ENCODE results near the gene SHISAL1.
A peak's percentile ranks its signal among the peaks of the same experiment; 100 is the strongest.

SHISAL1 gene

GRCh38 chr22:44211946-44212930 lies 100.5 kb downstream of the SHISAL1 start:
- H3K9me3 Mint-ChIP-seq = peaks cover 24% of the 10 kb centered on the region
- no peak overlapping the region for H3K27ac Mint-ChIP-seq
- DNase-seq = no peak
- no peak overlapping the region for H3K4me3 Mint-ChIP-seq
- TF ChIP-seq, protein P1, sequence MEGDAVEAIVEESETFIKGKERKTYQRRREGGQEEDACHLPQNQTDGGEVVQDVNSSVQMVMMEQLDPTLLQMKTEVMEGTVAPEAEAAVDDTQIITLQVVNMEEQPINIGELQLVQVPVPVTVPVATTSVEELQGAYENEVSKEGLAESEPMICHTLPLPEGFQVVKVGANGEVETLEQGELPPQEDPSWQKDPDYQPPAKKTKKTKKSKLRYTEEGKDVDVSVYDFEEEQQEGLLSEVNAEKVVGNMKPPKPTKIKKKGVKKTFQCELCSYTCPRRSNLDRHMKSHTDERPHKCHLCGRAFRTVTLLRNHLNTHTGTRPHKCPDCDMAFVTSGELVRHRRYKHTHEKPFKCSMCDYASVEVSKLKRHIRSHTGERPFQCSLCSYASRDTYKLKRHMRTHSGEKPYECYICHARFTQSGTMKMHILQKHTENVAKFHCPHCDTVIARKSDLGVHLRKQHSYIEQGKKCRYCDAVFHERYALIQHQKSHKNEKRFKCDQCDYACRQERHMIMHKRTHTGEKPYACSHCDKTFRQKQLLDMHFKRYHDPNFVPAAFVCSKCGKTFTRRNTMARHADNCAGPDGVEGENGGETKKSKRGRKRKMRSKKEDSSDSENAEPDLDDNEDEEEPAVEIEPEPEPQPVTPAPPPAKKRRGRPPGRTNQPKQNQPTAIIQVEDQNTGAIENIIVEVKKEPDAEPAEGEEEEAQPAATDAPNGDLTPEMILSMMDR (IDR thresholded peaks at IDR 0.05) = no peak
- no peaks in the 10 kb centered on the region for H3K36me3 Mint-ChIP-seq (ENCODE audit: low read depth)
- H3K4me1 Mint-ChIP-seq = peaks cover 19% of the 10 kb centered on the region
- H3K27me3 Mint-ChIP-seq (ENCODE audit: low read depth, poor library complexity) = peaks cover 8% of the 10 kb centered on the region

DNA sequence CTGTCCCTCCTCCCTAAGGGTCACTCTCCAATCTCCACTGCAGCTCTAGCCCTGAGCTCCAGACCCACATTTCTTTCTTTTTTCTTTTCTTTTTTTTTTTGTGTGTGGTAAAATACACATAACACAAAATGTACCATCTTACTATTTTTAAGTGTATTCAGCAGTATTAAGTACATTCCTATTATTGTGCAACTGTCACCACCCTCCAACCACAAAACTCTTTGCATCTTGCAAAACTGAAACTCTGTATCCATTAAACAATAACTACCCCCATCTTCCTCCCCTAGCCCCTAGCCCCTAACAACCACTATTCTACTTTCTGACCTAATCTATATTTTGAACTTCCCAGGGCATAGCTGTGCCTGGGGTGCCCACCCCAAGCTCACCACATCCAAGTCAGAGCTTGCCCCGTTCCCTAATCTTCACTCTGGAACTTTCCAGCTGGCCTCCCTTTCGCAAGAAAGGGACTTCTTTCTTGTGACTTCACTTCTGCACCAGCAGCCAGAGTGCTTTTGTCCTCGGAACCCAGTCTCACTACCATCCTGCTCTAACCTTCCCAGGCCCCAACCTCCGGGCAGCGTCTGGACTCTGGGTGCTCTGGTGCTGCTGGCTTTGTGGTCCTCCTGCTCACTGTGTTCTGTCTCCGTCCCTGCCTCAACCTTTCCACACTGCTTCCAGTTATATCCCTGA lies 101.3 kb downstream of the SHISAL1 start:
- Mint-ChIP-seq H3K9me3 (peaks cover 21% of the 10 kb centered on the region), H3K27me3 (ENCODE audit: low read depth, poor library complexity) (peaks cover 6% of the 10 kb centered on the region), H3K36me3 (ENCODE audit: low read depth) (no peaks in the 10 kb centered on the region), H3K4me3 (no peak overlapping the region), H3K4me1 (peaks cover 19% of the 10 kb centered on the region), H3K27ac (no peak overlapping the region)
- TF ChIP-seq, protein P1 (IDR thresholded peaks at IDR 0.05) = no peak
- DNase-seq = no peak

- Mint-ChIP-seq H3K27ac (no peak overlapping the region), H3K9me3 (peaks cover 16% of the 10 kb centered on the region), H3K4me3 (no peak overlapping the region), H3K27me3 (ENCODE audit: low read depth, poor library complexity) (peaks cover 6% of the 10 kb centered on the region), H3K36me3 (ENCODE audit: low read depth) (no peaks in the 10 kb centered on the region), H3K4me1 (peaks cover 19% of the 10 kb centered on the region)
- DNase-seq = no peak
- TF ChIP-seq, protein P1 (IDR thresholded peaks at IDR 0.05) = no peak
Observed at GRCh38 chr22:44210722-44211121, 102.0 kb downstream of the SHISAL1 start.

DNA sequence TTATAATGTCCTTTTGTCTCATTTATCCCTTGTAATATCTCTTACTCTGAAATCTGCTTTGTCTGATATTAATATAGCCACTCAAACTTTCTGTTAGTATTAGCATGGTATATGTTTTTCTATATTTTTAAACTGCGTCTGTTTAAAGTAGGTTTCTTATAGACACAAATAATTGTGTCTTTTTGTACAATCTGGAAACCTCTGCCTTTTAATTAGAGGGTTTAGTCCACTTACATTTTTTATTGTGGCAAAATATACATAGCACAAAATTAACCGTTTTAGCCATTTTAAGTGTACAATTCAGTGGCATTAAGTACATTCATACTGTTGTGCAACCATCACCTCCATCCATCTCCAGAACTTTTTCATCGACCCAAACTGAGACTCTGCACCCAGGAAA lies 103.4 kb downstream of the SHISAL1 start:
- peaks cover 6% of the 10 kb centered on the region for H3K27me3 Mint-ChIP-seq (ENCODE audit: low read depth, poor library complexity)
- DNase-seq = no peak
- H3K27ac Mint-ChIP-seq = no peak overlapping the region
- TF ChIP-seq, protein P1 (IDR thresholded peaks at IDR 0.05) = no peak
- H3K9me3 Mint-ChIP-seq = peaks cover 16% of the 10 kb centered on the region
- no peaks in the 10 kb centered on the region for H3K36me3 Mint-ChIP-seq (ENCODE audit: low read depth)
- H3K4me3 Mint-ChIP-seq = no peak overlapping the region
- H3K4me1 Mint-ChIP-seq = peaks cover 19% of the 10 kb centered on the region

DNA sequence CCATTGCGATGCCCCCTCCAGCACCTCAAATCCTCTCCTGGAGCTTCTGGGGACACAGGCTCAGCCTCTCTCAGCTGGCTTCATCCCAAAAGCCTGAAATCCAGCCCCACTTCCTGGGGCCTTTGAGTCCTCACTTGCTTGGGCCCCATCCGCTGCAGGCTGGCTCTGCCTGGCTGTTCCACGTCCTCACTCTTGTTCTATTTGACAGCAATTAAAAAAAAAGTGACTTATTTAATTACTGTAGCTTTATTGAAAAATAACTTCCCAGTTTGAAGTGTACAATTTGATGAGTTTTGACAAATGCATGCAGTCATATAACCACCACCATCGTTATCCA lies 104.8 kb downstream of the SHISAL1 start:
- no peak overlapping the region for H3K4me3 Mint-ChIP-seq
- H3K9me3 Mint-ChIP-seq = peaks cover 16% of the 10 kb centered on the region
- no peak for DNase-seq
- H3K4me1 Mint-ChIP-seq = peaks cover 21% of the 10 kb centered on the region
- H3K36me3 Mint-ChIP-seq (ENCODE audit: low read depth) = no peaks in the 10 kb centered on the region
- TF ChIP-seq, protein P1 (IDR thresholded peaks at IDR 0.05) = no peak
- peaks cover 10% of the 10 kb centered on the region for H3K27me3 Mint-ChIP-seq (ENCODE audit: low read depth, poor library complexity)
- peak overlapping the region; percentile 45 for H3K27ac Mint-ChIP-seq

Measured in nephron progenitor cell (in vitro differentiated cells).